GM23338 (cell line): Measurements from ENCODE around the gene RBM33. TPM values are rescaled to one million over a fixed set of nuclear protein-coding genes. Genes with fewer than 3 reads are reported as not detected.

Experiments used
- ATAC-seq: fragments of 200-7000 bp; cut with Tn5 transposase; 3 replicates; pipeline ENCODE4 v1.9.1; 2020
- DNase-seq: peaks from one replicate; pipeline ENCODE4 v3.0.0-alpha.2; 2015; ENCODE audit warnings: low spot score
- H2AFZ ChIP-seq: fragments of 200-600 bp; sonication (generic); 2 replicates; pipeline ENCODE4 v1.8.0; 2016; ENCODE audit warnings: antibody characterized with exemption, mild to moderate bottlenecking, moderate library complexity
- H3F3A ChIP-seq: fragments of 200-600 bp; sonication (generic); replicated peaks from 2 replicates; pipeline ENCODE4 v1.8.0; 2017; ENCODE audit warnings: antibody characterized with exemption, mixed run types, low read depth
- H3K27ac ChIP-seq: fragments of 200-600 bp; sonication (generic); 2 replicates; pipeline ENCODE4 v1.6.1; 2016; ENCODE audit warnings: low read depth
- H3K27me3 ChIP-seq: fragments of 200-600 bp; sonication (generic); 2 replicates; pipeline ENCODE4 v1.8.0; 2016; ENCODE audit warnings: mild to moderate bottlenecking, mixed run types, moderate library complexity; ENCODE audit not compliant: insufficient read depth
- H3K36me3 ChIP-seq: fragments of 200-600 bp; sonication (generic); 2 replicates; pipeline ENCODE4 v1.8.0; 2016; ENCODE audit warnings: mild to moderate bottlenecking; ENCODE audit not compliant: insufficient read depth
- H3K4me1 ChIP-seq: fragments of 200-600 bp; sonication (generic); 2 replicates; pipeline ENCODE4 v1.8.0; 2016; ENCODE audit warnings: mild to moderate bottlenecking, moderate library complexity; ENCODE audit not compliant: insufficient read depth
- H3K4me2 ChIP-seq: fragments of 200-600 bp; sonication (generic); 2 replicates; pipeline ENCODE4 v1.7.1; 2017; ENCODE audit warnings: mixed run types
- H3K4me3 ChIP-seq: fragments of 200-600 bp; sonication (generic); 2 replicates; pipeline ENCODE4 v1.6.1; 2016; ENCODE audit warnings: mixed run types
- H3K79me2 ChIP-seq: fragments of 200-600 bp; sonication (generic); replicated peaks from 2 replicates; pipeline ENCODE4 v1.8.0; 2017; ENCODE audit warnings: mild to moderate bottlenecking; ENCODE audit not compliant: insufficient read depth
- H3K9me2 ChIP-seq: fragments of 200-600 bp; sonication (generic); 2 replicates; pipeline ENCODE4 v1.8.0; 2017; ENCODE audit not compliant: insufficient read depth
- H4K20me1 ChIP-seq: fragments of 200-600 bp; sonication (generic); replicated peaks from 2 replicates; pipeline ENCODE4 v1.8.0; 2017; ENCODE audit warnings: mild to moderate bottlenecking; ENCODE audit not compliant: insufficient read depth
- H3K27ac Mint-ChIP-seq: 2 replicates; pipeline ENCODE4 v1.8.0; 2020; ENCODE audit warnings: inconsistent platforms, mild to moderate bottlenecking, moderate library complexity, mixed read lengths
- H3K27me3 Mint-ChIP-seq: 3 replicates; pipeline ENCODE4 v1.8.0; 2022; ENCODE audit warnings: low read depth, mild to moderate bottlenecking, moderate library complexity, mixed read lengths, inconsistent platforms; ENCODE audit not compliant: insufficient read depth, poor library complexity
- H3K36me3 Mint-ChIP-seq: 3 replicates; pipeline ENCODE4 v1.8.0; 2021; ENCODE audit warnings: low read depth, mild to moderate bottlenecking, inconsistent platforms, moderate library complexity, mixed read lengths
- H3K4me1 Mint-ChIP-seq: 3 replicates; pipeline ENCODE4 v1.8.0; 2020; ENCODE audit warnings: mild to moderate bottlenecking, inconsistent platforms, mixed read lengths
- H3K4me3 Mint-ChIP-seq: 3 replicates; pipeline ENCODE4 v1.8.0; 2021; ENCODE audit warnings: moderate library complexity, mild to moderate bottlenecking, inconsistent platforms, mixed read lengths
- H3K9me3 Mint-ChIP-seq: 3 replicates; pipeline ENCODE4 v1.8.0; 2020; ENCODE audit warnings: moderate library complexity, mild to moderate bottlenecking, inconsistent platforms, mixed read lengths
- CREB1 ChIP-seq: fragments of 250-450 bp; sonication (Bioruptor Pico); IDR thresholded peaks from 2 replicates; pipeline ENCODE4 v1.5.0; 2020; ENCODE audit warnings: low read depth, mild to moderate bottlenecking, moderate library complexity
- EZH2 ChIP-seq: fragments of 200-600 bp; sonication (generic); IDR thresholded peaks from one replicate; pipeline ENCODE4 v1.8.0; 2017; ENCODE audit warnings: antibody characterized with exemption, mild to moderate bottlenecking, low read depth; ENCODE audit not compliant: unreplicated experiment
- EZH2phosphoT487 ChIP-seq: fragments of 200-600 bp; sonication (generic); IDR thresholded peaks from one replicate; pipeline ENCODE4 v1.8.1; 2018; ENCODE audit warnings: antibody characterized with exemption; ENCODE audit not compliant: unreplicated experiment
- JUNB ChIP-seq: IDR thresholded peaks from one replicate; pipeline ENCODE4 v1.6.1; 2016; ENCODE audit warnings: antibody characterized with exemption; ENCODE audit not compliant: unreplicated experiment
- NANOG ChIP-seq: IDR thresholded peaks from 2 replicates; pipeline ENCODE4 v1.6.1; 2016; ENCODE audit warnings: antibody characterized with exemption, borderline replicate concordance
- POLR2AphosphoS5 ChIP-seq: IDR thresholded peaks from 2 replicates; pipeline ENCODE4 v1.6.1; 2016; ENCODE audit warnings: antibody characterized with exemption, low read depth
- REST ChIP-seq: IDR thresholded peaks from one replicate; pipeline ENCODE4 v1.6.1; 2018; ENCODE audit warnings: antibody characterized with exemption; ENCODE audit not compliant: unreplicated experiment
- STAT1 ChIP-seq: IDR thresholded peaks from one replicate; pipeline ENCODE4 v1.6.1; 2016; ENCODE audit warnings: antibody characterized with exemption; ENCODE audit not compliant: unreplicated experiment
- ZNF114 ChIP-seq: fragments of 250-450 bp; sonication (Bioruptor Pico); IDR thresholded peaks from 2 replicates; pipeline ENCODE4 v1.5.0; 2020; ENCODE audit warnings: mild to moderate bottlenecking, moderate library complexity
- ZNF331 ChIP-seq: fragments of 250-450 bp; sonication (Bioruptor Pico); IDR thresholded peaks from 2 replicates; pipeline ENCODE4 v1.5.0; 2020; ENCODE audit warnings: low read depth, mild to moderate bottlenecking, moderate library complexity
- ZNF462 ChIP-seq: fragments of 250-450 bp; sonication (Bioruptor Pico); IDR thresholded peaks from 2 replicates; pipeline ENCODE4 v1.5.0; 2020; ENCODE audit warnings: mild to moderate bottlenecking, moderate library complexity
- polyA plus RNA-seq: library from polyadenylated mRNA; unstranded; fragments of >200 nt; fragmentation: Nextera tagmentation; extraction: Ambion mirVana; gene quantifications from 2 replicates; pipeline ENCODE4 v1.2.1, GENCODE V29; 2016
- total RNA-seq: library from RNA; depleted of rRNA; stranded (reverse); fragments of >200 nt; shearing (Covaris generic); gene quantifications from 2 replicates; pipeline ENCODE4 v1.2.3, GENCODE V29; 2014
- TF ChIP-seq, protein P1 (sequence below), 2 experiments: fragments of 200-600 bp in 1 of 2; sonication (generic) in 1 of 2; conservative IDR thresholded peaks; 2 replicates each; pipeline versions ENCODE4 v1.5.1 to v1.6.1; 2016 to 2017; ENCODE audit warnings: antibody characterized with exemption in 2 of 2, low read depth in 2 of 2, mild to moderate bottlenecking in 2 of 2, moderate library complexity in 1 of 2
- TF ChIP-seq, protein P2 (sequence below): IDR thresholded peaks from 2 replicates; pipeline ENCODE4 v1.6.1; 2016; ENCODE audit warnings: antibody characterized with exemption

The RBM33 gene
- total and polyA plus RNA-seq, 2 experiments from 2014 or later = 47.7 to 94.7 TPM

GRCh38 chr7:155773531-155773930, 129.1 kb downstream of the RBM33 start:
- Mint-ChIP-seq H3K9me3 (no peaks in the 10 kb centered on the region), H3K36me3 (peaks cover 41% of the 10 kb centered on the region), H3K27ac (no peak overlapping the region), H3K27me3 (no peaks in the 10 kb centered on the region), H3K4me3 (no peak overlapping the region), H3K4me1 (peaks cover 7% of the 10 kb centered on the region)
- Histone ChIP-seq H3K4me3 (no peak overlapping the region), H3K4me2 (no peak overlapping the region), H4K20me1 (peaks cover 15% of the 10 kb centered on the region), H3K4me1 (no peaks in the 10 kb centered on the region), H3K36me3 (peaks cover 37% of the 10 kb centered on the region), H3F3A (no peaks in the 10 kb centered on the region), H3K9me2 (no peaks in the 10 kb centered on the region), H3K27me3 (no peaks in the 10 kb centered on the region), H3K79me2 (peaks cover 5% of the 10 kb centered on the region; the same call in 1 of the 2 replicates), H2AFZ (no peak overlapping the region), H3K27ac (no peak overlapping the region)
- DNase-seq (no peak), ATAC-seq (no peak)
- TF ChIP-seq ZNF114 (CRISPR knock-in tag) = no peak
- no peak for TF ChIP-seq JUNB
- TF ChIP-seq, protein P1, sequence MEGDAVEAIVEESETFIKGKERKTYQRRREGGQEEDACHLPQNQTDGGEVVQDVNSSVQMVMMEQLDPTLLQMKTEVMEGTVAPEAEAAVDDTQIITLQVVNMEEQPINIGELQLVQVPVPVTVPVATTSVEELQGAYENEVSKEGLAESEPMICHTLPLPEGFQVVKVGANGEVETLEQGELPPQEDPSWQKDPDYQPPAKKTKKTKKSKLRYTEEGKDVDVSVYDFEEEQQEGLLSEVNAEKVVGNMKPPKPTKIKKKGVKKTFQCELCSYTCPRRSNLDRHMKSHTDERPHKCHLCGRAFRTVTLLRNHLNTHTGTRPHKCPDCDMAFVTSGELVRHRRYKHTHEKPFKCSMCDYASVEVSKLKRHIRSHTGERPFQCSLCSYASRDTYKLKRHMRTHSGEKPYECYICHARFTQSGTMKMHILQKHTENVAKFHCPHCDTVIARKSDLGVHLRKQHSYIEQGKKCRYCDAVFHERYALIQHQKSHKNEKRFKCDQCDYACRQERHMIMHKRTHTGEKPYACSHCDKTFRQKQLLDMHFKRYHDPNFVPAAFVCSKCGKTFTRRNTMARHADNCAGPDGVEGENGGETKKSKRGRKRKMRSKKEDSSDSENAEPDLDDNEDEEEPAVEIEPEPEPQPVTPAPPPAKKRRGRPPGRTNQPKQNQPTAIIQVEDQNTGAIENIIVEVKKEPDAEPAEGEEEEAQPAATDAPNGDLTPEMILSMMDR (conservative IDR thresholded peaks at IDR 0.05; ENCODE audit: low read depth in 2 of 2) = no peak
- TF ChIP-seq CREB1 (CRISPR knock-in tag) = no peak
- no peak for TF ChIP-seq STAT1
- TF ChIP-seq EZH2 = no peak
- TF ChIP-seq, protein P2, sequence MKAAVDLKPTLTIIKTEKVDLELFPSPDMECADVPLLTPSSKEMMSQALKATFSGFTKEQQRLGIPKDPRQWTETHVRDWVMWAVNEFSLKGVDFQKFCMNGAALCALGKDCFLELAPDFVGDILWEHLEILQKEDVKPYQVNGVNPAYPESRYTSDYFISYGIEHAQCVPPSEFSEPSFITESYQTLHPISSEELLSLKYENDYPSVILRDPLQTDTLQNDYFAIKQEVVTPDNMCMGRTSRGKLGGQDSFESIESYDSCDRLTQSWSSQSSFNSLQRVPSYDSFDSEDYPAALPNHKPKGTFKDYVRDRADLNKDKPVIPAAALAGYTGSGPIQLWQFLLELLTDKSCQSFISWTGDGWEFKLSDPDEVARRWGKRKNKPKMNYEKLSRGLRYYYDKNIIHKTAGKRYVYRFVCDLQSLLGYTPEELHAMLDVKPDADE = no peak
- TF ChIP-seq EZH2phosphoT487 = no peak
- TF ChIP-seq ZNF462 (CRISPR knock-in tag) = no peak
- TF ChIP-seq POLR2AphosphoS5 = no peak
- no peak for TF ChIP-seq ZNF331 (CRISPR knock-in tag)
- no peak for TF ChIP-seq REST
- TF ChIP-seq NANOG = no peak
